ENCODE data around the gene GLIPR2. TPM values are rescaled to one million over a fixed set of nuclear protein-coding genes. Genes with fewer than 3 reads are reported as not detected.

The GLIPR2 gene
- total RNA-seq, 1 donor from 2014 or later, result 7.3 TPM

GRCh38 chr9:36164989-36165388 is 28.5 kb downstream of the GLIPR2 start:
- Mint-ChIP-seq H3K4me3 (ENCODE audit: low read depth) (no peak overlapping the region), H3K9me3 (ENCODE audit: low read depth) (no peaks in the 10 kb centered on the region), H3K27ac (no peak overlapping the region), H3K36me3 (ENCODE audit: insufficient read depth) (no peaks in the 10 kb centered on the region), H3K27me3 (peaks cover 25% of the 10 kb centered on the region), H3K4me1 (ENCODE audit: low read depth) (peaks cover 4% of the 10 kb centered on the region)
- no peak for DNase-seq (ENCODE audit: low spot score, unreplicated experiment)
- TF ChIP-seq, protein P1, sequence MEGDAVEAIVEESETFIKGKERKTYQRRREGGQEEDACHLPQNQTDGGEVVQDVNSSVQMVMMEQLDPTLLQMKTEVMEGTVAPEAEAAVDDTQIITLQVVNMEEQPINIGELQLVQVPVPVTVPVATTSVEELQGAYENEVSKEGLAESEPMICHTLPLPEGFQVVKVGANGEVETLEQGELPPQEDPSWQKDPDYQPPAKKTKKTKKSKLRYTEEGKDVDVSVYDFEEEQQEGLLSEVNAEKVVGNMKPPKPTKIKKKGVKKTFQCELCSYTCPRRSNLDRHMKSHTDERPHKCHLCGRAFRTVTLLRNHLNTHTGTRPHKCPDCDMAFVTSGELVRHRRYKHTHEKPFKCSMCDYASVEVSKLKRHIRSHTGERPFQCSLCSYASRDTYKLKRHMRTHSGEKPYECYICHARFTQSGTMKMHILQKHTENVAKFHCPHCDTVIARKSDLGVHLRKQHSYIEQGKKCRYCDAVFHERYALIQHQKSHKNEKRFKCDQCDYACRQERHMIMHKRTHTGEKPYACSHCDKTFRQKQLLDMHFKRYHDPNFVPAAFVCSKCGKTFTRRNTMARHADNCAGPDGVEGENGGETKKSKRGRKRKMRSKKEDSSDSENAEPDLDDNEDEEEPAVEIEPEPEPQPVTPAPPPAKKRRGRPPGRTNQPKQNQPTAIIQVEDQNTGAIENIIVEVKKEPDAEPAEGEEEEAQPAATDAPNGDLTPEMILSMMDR (IDR thresholded peaks at IDR 0.05; ENCODE audit: unreplicated experiment), result no peak

DNA sequence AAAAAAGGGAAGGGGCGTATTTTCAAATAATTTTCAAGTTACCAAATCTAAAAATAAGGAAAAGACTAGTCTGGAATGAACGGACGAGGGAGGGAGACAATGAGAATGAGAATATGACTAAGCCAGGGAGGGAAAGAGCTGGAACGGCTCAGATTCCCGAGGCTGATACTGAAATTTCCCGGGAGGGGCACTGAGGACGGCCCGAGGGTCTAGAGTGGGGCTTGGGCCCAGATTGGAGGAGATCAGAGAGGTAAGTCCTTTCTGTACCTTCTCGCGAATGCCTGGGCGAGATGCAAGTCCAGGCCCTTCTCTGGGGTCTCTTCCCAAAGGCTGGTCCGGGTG is 29.3 kb downstream of the GLIPR2 start:
- H3K4me3 Mint-ChIP-seq (ENCODE audit: low read depth), result no peak overlapping the region
- no peaks in the 10 kb centered on the region for H3K9me3 Mint-ChIP-seq (ENCODE audit: low read depth)
- H3K36me3 Mint-ChIP-seq (ENCODE audit: insufficient read depth), result no peaks in the 10 kb centered on the region
- peaks cover 26% of the 10 kb centered on the region for H3K27me3 Mint-ChIP-seq
- H3K27ac Mint-ChIP-seq, result no peak overlapping the region
- H3K4me1 Mint-ChIP-seq (ENCODE audit: low read depth), result peaks cover 4% of the 10 kb centered on the region
- TF ChIP-seq, protein P1 (IDR thresholded peaks at IDR 0.05; ENCODE audit: unreplicated experiment), result no peak
- DNase-seq (ENCODE audit: low spot score, unreplicated experiment), result no peak

DNA sequence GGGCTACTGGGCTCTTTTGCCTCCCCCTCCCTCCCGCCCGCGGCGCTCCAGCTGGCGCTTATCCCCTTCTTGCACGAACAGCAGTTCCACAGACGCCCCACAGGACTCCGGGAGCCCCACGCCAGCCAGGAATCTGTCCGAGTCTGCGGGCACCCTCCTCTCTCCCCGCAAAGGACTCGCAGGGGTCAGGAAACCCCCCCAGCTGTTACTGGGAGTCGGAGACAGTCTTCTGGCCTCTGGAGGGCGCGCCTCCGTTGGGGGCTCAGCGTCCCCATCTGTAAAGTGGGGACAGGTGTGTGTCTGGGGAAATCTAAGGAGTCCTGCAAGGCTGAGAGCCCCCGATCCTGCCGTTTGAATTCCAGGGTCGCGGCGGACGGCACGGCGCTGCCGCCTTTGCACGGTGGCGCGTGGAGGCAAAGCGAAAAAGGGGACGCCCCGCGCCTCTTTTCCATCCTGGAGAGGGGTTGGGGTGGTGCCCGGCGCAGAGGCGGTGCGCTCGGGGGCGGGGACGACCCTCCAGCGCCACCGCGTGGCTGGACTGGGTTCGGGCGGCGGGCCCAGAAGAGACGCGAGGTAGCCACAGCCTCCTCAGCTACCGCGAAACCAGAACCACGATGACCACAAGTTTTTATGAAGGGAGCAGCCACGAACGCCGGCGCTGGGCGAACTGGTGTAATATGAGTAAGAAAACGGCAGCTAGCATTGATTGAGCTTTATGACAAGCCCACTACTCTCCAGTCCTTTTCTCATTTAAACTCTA is 29.8 kb downstream of the GLIPR2 start:
- Mint-ChIP-seq H3K4me3 (ENCODE audit: low read depth) (peak overlapping the region; percentile 49), H3K4me1 (ENCODE audit: low read depth) (peaks cover 4% of the 10 kb centered on the region), H3K27ac (no peak overlapping the region), H3K9me3 (ENCODE audit: low read depth) (no peaks in the 10 kb centered on the region), H3K27me3 (peaks cover 21% of the 10 kb centered on the region), H3K36me3 (ENCODE audit: insufficient read depth) (no peaks in the 10 kb centered on the region)
- peak; percentile 72 for DNase-seq (ENCODE audit: low spot score, unreplicated experiment)
- TF ChIP-seq, protein P1 (IDR thresholded peaks at IDR 0.05; ENCODE audit: unreplicated experiment), result peak; percentile 93

- Mint-ChIP-seq H3K27me3 (peaks cover 20% of the 10 kb centered on the region), H3K9me3 (ENCODE audit: low read depth) (no peaks in the 10 kb centered on the region), H3K4me3 (ENCODE audit: low read depth) (no peak within 1 kb of the TSS), H3K36me3 (ENCODE audit: insufficient read depth) (no peaks in the 10 kb centered on the region), H3K4me1 (ENCODE audit: low read depth) (no peaks in the 10 kb centered on the region), H3K27ac (no peak within 1 kb of the TSS)
- DNase-seq (ENCODE audit: low spot score, unreplicated experiment), result no peak
- TF ChIP-seq, protein P1 (IDR thresholded peaks at IDR 0.05; ENCODE audit: unreplicated experiment), result no peak
Observed at GRCh38 chr9:36169166-36169565, 32.6 kb downstream of the GLIPR2 start, which contains the start of gene CCIN. CCIN (plus strand) TSS chr9:36169388; CDS start chr9:36169503, 115 bp downstream.

GRCh38 chr9:36169708-36170107 is 33.2 kb downstream of the GLIPR2 start:
- Mint-ChIP-seq H3K4me1 (ENCODE audit: low read depth) (no peaks in the 10 kb centered on the region), H3K36me3 (ENCODE audit: insufficient read depth) (no peaks in the 10 kb centered on the region), H3K4me3 (ENCODE audit: low read depth) (no peak overlapping the region)

More at GRCh38 chr9:36169708-36170107, 33.2 kb downstream of the GLIPR2 start:
- peaks cover 19% of the 10 kb centered on the region for H3K27me3 Mint-ChIP-seq
- H3K9me3 Mint-ChIP-seq (ENCODE audit: low read depth), result no peaks in the 10 kb centered on the region
- no peak for DNase-seq (ENCODE audit: low spot score, unreplicated experiment)
- H3K27ac Mint-ChIP-seq, result no peak overlapping the region
- TF ChIP-seq, protein P1 (IDR thresholded peaks at IDR 0.05; ENCODE audit: unreplicated experiment), result no peak

All from progenitor cell of endocrine pancreas (in vitro differentiated cells).